Ishikawa (cell line): Measurements from ENCODE around the gene KASH5.

Source experiments
- EGR1 ChIP-seq: IDR thresholded peaks from 2 replicates; pipeline ENCODE4 v1.6.1; 2012
- EP300 ChIP-seq: IDR thresholded peaks from 2 replicates; pipeline ENCODE4 v1.6.1; 2012; ENCODE audit warnings: borderline replicate concordance
- FOXM1 ChIP-seq: IDR thresholded peaks from 2 replicates; pipeline ENCODE4 v1.6.1; 2012; ENCODE audit warnings: low read depth, borderline replicate concordance
- TEAD4 ChIP-seq: IDR thresholded peaks from 2 replicates; pipeline ENCODE4 v1.6.1; 2012
- YY1 ChIP-seq: IDR thresholded peaks from 2 replicates; pipeline ENCODE4 v1.6.1; 2012; ENCODE audit warnings: low read depth
- TF ChIP-seq, protein P1 (sequence below): IDR thresholded peaks from 2 replicates; pipeline ENCODE4 v1.6.1; 2012; ENCODE audit warnings: low read depth, mild to moderate bottlenecking
- TF ChIP-seq, protein P2 (sequence below): IDR thresholded peaks from 2 replicates; pipeline ENCODE4 v1.6.1; 2012

DNA sequence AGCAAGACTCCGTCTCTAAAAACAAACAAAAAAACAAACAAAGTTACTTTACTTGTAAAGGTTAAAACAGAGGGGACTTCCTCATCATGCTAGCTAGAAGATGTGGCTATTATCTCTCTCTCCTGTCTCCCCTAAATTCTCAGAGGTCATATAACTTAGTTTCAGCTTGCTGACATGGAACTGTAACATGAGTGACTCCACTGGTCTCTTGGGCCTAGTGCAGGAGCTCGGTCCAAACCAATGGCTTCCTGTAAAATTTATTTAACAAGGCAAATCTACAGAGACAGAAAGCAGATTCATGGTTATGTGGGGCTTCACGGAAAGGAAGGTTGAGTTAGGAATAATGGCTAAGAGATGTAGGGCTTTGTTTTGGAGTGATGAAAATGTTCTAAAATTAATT lies 9.5 kb upstream of the KASH5 start:
- TF ChIP-seq YY1: no peak
- no peak for TF ChIP-seq EP300
- TF ChIP-seq, protein P1, sequence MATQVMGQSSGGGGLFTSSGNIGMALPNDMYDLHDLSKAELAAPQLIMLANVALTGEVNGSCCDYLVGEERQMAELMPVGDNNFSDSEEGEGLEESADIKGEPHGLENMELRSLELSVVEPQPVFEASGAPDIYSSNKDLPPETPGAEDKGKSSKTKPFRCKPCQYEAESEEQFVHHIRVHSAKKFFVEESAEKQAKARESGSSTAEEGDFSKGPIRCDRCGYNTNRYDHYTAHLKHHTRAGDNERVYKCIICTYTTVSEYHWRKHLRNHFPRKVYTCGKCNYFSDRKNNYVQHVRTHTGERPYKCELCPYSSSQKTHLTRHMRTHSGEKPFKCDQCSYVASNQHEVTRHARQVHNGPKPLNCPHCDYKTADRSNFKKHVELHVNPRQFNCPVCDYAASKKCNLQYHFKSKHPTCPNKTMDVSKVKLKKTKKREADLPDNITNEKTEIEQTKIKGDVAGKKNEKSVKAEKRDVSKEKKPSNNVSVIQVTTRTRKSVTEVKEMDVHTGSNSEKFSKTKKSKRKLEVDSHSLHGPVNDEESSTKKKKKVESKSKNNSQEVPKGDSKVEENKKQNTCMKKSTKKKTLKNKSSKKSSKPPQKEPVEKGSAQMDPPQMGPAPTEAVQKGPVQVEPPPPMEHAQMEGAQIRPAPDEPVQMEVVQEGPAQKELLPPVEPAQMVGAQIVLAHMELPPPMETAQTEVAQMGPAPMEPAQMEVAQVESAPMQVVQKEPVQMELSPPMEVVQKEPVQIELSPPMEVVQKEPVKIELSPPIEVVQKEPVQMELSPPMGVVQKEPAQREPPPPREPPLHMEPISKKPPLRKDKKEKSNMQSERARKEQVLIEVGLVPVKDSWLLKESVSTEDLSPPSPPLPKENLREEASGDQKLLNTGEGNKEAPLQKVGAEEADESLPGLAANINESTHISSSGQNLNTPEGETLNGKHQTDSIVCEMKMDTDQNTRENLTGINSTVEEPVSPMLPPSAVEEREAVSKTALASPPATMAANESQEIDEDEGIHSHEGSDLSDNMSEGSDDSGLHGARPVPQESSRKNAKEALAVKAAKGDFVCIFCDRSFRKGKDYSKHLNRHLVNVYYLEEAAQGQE: no peak
- TF ChIP-seq, protein P2, sequence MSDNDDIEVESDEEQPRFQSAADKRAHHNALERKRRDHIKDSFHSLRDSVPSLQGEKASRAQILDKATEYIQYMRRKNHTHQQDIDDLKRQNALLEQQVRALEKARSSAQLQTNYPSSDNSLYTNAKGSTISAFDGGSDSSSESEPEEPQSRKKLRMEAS: no peak
- TF ChIP-seq EGR1: no peak
- TF ChIP-seq FOXM1: no peak
- TF ChIP-seq TEAD4: no peak
